Measurements from ENCODE around the gene TBC1D9B.
"Not testable (repeated sequence)": the region's sequence is repeated elsewhere in the genome, so short reads cannot be mapped to it uniquely, and the experiment has no call there.

The TBC1D9B gene

DNA sequence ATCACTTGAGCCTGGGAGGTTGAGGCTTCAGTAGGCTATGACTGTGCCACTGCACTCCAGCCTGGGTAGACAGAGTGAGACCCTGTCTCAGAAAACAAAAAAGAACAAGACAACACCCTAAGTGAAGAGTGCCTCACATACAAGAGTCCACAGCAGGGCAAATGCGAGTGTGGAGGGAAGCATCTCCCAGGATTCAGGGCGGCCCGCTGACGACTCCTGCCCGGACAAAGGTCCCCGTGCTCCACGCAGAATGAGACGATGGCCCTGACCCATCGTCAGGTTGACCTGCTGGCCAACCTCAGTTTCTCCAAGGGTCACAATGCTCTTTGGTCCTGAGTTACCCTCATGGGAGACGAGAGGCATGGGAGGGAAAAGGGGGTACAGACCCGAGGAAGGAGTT is 67.4 kb downstream of the TBC1D9B start:
- no peak for DNase-seq (ENCODE audit: low read depth in 2 of 3, low spot score in 1 of 3)

DNA sequence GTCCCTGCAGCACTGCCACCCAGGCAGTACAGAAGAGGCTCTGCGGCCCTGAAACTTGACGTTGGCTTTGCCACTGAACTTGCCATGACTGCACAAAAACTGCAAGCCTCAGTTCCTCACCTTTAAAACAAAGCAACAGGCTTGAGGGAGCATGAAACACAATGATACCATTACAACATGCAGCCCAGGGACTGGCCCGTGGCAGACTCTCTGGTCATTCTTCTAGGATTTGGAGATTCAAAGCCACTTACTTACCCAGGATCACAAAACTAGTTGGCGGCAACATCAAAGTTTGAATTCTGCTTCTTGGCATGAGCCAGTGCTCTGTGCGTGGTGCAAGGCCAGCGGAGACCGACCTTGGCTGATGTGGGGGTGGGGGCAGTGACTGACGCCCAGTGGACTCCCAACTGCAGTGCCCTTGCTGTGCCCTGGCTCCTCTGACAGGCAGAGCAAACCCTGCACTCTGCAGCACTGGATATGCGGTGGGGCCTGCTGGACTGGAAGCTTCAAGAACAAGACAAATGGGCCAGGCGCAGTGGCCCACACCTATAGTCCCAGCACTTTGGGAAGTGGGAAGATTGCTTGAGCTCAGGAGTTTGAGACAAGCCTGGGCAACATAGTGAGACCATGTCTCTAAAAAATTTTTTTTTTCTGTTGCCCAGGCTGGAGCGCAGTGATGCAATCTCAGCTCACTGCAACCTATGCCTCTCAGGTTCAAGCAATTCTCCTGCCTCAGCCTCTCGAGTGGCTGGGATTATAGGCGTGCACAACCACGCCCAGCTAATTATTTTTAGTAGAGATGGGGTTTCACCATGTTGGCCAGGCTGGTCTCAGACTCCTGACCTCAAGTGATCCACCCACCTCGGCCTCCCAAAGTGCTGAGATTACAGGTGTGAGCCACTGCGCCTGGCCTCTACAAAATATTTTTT is 68.1 kb downstream of the TBC1D9B start:
- no peak for DNase-seq (ENCODE audit: low read depth in 2 of 3, low spot score in 1 of 3)

GRCh38 chr5:179837076-179838011 is 70.4 kb downstream of the TBC1D9B start:
- no peak for DNase-seq (ENCODE audit: low read depth in 2 of 3, low spot score in 1 of 3)

DNA sequence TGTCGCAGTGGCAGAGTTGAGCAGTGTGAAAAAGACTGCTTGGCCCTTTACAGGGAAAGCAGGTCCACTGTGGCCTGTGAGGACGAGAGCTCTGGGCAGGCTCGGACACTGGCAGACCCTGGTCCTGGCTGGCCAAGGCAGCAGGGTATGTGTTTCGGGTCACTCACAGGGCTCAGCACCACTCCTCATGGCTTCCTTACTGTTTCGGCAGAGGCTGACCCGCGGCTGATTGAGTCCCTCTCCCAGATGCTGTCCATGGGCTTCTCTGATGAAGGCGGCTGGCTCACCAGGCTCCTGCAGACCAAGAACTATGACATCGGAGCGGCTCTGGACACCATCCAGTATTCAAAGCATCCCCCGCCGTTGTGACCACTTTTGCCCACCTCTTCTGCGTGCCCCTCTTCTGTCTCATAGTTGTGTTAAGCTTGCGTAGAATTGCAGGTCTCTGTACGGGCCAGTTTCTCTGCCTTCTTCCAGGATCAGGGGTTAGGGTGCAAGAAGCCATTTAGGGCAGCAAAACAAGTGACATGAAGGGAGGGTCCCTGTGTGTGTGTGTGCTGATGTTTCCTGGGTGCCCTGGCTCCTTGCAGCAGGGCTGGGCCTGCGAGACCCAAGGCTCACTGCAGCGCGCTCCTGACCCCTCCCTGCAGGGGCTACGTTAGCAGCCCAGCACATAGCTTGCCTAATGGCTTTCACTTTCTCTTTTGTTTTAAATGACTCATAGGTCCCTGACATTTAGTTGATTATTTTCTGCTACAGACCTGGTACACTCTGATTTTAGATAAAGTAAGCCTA is 71.3 kb downstream of the TBC1D9B start:
- peak in 1 of 3 donors; percentile 20 for DNase-seq (ENCODE audit: low read depth in 2 of 3, low spot score in 1 of 3)

DNA sequence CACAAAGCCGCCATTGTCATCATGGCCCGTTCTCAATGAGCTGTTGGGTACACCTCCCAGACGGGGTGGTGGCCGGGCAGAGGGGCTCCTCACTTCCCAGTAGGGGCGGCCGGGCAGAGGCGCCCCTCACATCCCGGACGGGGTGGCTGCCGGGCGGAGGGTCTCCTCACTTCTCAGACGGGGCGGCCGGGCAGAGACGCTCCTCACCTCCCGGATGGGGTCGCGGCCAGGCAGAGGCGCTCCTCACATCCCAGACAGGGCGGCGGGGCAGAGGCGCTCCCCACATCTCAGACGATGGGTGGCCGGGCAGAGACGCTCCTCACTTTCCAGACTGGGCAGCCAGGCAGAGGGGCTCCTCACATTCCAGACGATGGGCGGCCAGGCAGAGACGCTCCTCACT is 72.8 kb downstream of the TBC1D9B start:
- DNase-seq (ENCODE audit: low read depth in 2 of 3, low spot score in 1 of 3), result not testable (repeated sequence)

- DNase-seq (ENCODE audit: low read depth in 2 of 3, low spot score in 1 of 3), result no peak
Measured at GRCh38 chr5:179834120-179834519, 73.6 kb downstream of the TBC1D9B start.

DNA sequence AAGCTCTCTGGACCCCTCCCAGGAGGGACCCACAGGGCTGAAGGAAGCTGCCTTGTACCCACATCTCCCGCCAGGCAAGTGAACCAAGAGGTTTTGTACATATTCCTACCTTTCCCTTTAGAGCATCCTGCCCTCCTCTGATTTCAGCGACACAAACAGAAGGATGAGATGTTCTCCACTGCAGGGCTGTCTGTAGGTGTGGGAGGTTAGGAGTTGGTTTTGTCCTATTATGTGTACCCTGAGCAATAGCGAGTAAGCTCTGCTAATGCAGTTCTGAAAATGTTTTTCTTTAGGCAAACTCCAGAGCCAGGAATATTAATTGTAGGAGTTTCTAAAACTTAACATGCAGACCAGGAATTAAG is 74.0 kb downstream of the TBC1D9B start:
- DNase-seq (ENCODE audit: low read depth in 2 of 3, low spot score in 1 of 3), result no peak

DNA sequence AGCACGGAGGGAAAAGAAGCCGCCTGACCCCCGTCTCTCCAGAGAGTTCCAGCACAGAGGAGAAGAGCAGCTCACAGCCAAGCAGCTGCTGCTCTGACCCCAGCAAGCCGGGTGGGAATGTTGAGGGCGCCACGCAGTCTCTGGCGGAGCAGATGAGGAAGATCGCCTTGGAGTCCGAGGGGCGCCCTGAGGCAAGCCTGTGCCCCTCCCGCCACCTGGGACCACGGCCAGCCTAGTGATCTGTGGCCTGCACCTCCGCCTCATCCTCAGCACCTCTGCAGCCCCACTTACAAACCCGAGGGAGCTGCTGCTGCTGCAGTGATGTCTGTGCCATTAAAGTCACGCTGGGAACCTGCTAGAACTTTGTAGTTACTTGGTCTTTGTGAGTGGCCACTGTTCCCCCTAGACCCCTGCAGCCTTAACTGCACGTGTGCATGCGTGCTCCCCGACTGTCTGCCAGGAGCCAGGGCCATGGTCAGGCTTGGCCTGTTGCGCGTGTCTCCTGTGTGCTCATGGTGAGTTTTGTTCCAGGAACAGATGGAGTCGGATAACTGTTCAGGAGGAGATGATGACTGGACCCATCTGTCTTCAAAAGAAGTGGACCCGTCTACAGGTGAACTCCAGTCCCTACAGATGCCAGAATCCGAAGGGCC is 74.5 kb downstream of the TBC1D9B start:
- DNase-seq (ENCODE audit: low read depth in 2 of 3, low spot score in 1 of 3), result no peak

- no peak for DNase-seq (ENCODE audit: low read depth in 2 of 3, low spot score in 1 of 3)
Measured at GRCh38 chr5:179832039-179832745, 75.5 kb downstream of the TBC1D9B start.

DNA sequence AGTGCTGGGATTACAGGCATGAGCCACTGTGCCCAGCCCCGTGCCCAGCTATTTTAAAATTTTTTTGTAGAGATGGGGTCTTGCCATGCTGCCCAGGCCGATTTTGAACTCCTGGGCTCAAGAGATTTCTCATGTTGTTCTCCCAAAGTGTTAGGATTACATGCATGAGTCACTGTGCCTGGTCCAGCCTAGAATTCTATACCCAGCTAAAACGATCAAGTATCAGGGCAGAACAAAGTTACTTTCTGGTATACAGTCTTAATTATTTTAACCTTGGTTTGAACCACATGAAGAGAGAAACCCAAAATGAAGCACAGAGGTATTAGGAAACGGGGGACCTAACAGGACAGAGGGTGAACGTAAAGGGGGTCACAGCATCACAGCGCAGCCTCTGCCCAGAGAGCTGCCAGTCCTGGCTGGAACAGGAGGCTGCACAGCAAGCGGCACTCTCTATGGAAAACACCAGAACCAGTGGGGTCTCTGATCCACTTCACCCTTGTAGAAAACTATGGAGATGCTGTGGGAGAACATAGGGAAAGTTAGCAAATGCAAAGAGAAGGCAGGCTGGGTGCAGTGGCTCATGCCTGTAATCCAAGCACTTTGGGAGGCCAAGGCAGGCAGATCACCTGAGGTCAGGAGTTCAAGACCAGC is 76.8 kb downstream of the TBC1D9B start:
- DNase-seq (ENCODE audit: low read depth in 2 of 3, low spot score in 1 of 3), result no peak

- DNase-seq (ENCODE audit: low read depth in 2 of 3, low spot score in 1 of 3), result no peak
Measured at GRCh38 chr5:179829732-179830435, 77.8 kb downstream of the TBC1D9B start.

DNA sequence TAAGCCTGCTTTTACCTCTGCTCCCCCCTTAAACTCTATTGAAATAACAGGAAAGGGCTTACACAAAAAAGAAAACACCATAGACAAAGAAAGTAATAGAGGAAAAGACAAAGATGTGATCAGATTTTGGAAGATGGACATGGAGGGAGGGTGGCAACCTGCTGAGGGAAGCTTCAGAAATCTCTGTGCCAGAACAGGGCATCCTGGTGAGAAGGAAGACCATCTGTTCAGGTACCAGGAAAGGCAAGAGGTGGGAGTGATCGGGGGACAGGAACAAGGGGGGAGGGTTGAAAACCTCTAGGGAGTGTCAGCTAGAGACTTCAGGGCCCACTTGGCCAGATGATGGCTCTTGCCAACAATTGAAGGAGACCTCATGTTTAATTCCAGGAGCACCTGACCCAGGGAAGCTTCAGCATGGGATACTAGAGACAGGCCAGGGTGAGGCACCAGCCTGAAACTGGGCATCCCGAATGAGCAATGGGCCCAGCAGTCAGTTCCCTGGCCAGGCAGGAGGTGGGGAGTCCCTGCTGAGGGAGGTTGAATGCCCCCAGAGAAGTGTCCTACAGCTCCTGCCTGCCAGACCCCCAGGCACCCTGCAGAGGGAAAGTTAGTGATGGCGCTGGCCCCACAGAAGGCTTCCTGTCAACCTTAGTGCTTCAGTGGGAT is 78.8 kb downstream of the TBC1D9B start:
- DNase-seq (ENCODE audit: low read depth in 2 of 3, low spot score in 1 of 3), result no peak

DNA sequence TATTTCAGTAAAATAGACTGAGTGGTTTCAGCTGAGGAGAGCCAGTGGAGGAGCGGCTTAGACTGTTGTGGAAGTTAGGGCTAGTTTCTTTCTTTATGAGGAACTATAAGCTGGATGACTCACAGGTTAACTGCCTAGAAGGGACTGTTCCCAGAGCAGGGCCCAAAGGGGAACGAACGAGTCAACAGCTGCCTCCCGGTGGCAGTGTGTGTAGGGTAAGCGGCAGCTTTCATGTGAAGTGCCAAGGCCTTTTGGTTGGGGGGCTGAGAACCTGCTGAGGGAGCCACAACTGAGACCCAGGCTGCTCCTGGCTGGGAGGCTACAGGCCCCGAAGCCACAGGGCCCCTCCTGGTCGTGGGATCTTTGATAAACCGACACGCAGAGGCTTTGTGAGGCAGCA is 80.0 kb downstream of the TBC1D9B start:
- DNase-seq (ENCODE audit: low read depth in 2 of 3, low spot score in 1 of 3), result peak in 2 of 3 donors; percentile 48 to 54

- DNase-seq (ENCODE audit: low read depth in 2 of 3, low spot score in 1 of 3), result no peak
Measured at GRCh38 chr5:179825655-179826182, 82.0 kb downstream of the TBC1D9B start.

GRCh38 chr5:179824745-179825112 is 83.0 kb downstream of the TBC1D9B start:
- no peak for DNase-seq (ENCODE audit: low read depth in 2 of 3, low spot score in 1 of 3)

GRCh38 chr5:179823937-179824744 is 83.6 kb downstream of the TBC1D9B start:
- DNase-seq (ENCODE audit: low read depth in 2 of 3, low spot score in 1 of 3), result no peak

- DNase-seq (ENCODE audit: low read depth in 2 of 3, low spot score in 1 of 3), result no peak
Measured at GRCh38 chr5:179822444-179822990, 85.2 kb downstream of the TBC1D9B start.
